HEK293 (cell line): ENCODE measurements around the gene ACSS2.

Source experiments
- CTCF ChIA-PET: fragments of 350-600 bp; formaldehyde crosslinking; extraction: SDS; loops from one replicate; lab custom pipeline; 2021; ENCODE audit warnings: antibody characterized with exemption; lab: Yijun Ruan, JAX
- POLR2A ChIA-PET: fragments of 300-600 bp; formaldehyde crosslinking; extraction: SDS; loops from one replicate; lab custom pipeline; 2020; ENCODE audit warnings: antibody characterized with exemption, inconsistent platforms; lab: Yijun Ruan, JAX
- H3K27ac ChIP-seq: fragments of 200-500 bp; sonication (Bioruptor generic); 2 replicates; pipeline ENCODE4 v1.5.1; 2014; ENCODE audit warnings: low read depth, low read length, control low read depth, inconsistent platforms; ENCODE audit errors: extremely low read depth
- H3K36me3 ChIP-seq, 2 experiments: fragments of 200-500 bp in 1 of 2; sonication (Bioruptor generic) in 1 of 2; 1 replicate in 1 of 2; 2 replicates in 1 of 2; pipeline ENCODE4 v1.5.1; 2014 to 2017; ENCODE audit warnings: inconsistent platforms in 2 of 2, low read length in 2 of 2; ENCODE audit not compliant: control insufficient read depth in 2 of 2, insufficient read depth in 1 of 2
- H3K4me1 ChIP-seq: fragments of 200-500 bp; sonication (Bioruptor generic); 2 replicates; pipeline ENCODE4 v1.5.1; 2014; ENCODE audit warnings: mild to moderate bottlenecking, low read length, inconsistent platforms; ENCODE audit not compliant: control insufficient read depth, insufficient read depth
- H3K4me3 ChIP-seq: 2 replicates; pipeline ENCODE4 v1.5.1; 2011; ENCODE audit warnings: low read depth, mild to moderate bottlenecking, control low read depth, low read length, moderate library complexity
- H3K9me3 ChIP-seq: fragments of 200-500 bp; sonication (Bioruptor generic); 2 replicates; pipeline ENCODE4 v1.5.1; 2014; ENCODE audit warnings: low read depth, low read length, inconsistent platforms; ENCODE audit not compliant: control insufficient read depth, insufficient read depth
- AEBP2 ChIP-seq: fragments of 450-650 bp; formaldehyde crosslinking; IDR thresholded peaks from 2 replicates; pipeline ENCODE4 v1.5.1; 2016; ENCODE audit warnings: missing biosample characterization, missing genetic modification characterization, borderline replicate concordance
- BCL11B ChIP-seq: fragments of 450-650 bp; formaldehyde crosslinking; IDR thresholded peaks from 2 replicates; pipeline ENCODE4 v1.5.1; 2016; ENCODE audit warnings: low read depth, missing biosample characterization, missing genetic modification characterization
- BCL6B ChIP-seq: fragments of 450-650 bp; formaldehyde crosslinking; IDR thresholded peaks from 2 replicates; pipeline ENCODE4 v1.5.1; 2017; ENCODE audit warnings: missing biosample characterization, missing genetic modification characterization
- EGR2 ChIP-seq: fragments of 450-650 bp; formaldehyde crosslinking; IDR thresholded peaks from 2 replicates; pipeline ENCODE4 v1.5.1; 2016; ENCODE audit warnings: low read depth, missing biosample characterization, missing genetic modification characterization
- ELK4 ChIP-seq: IDR thresholded peaks from 2 replicates; pipeline ENCODE4 v1.6.1; 2011; ENCODE audit warnings: mild to moderate bottlenecking, low read depth, low read length, borderline replicate concordance
- INSM2 ChIP-seq: fragments of 450-650 bp; formaldehyde crosslinking; IDR thresholded peaks from 2 replicates; pipeline ENCODE4 v1.5.1; 2016; ENCODE audit warnings: missing biosample characterization, missing genetic modification characterization
- KLF1 ChIP-seq: fragments of 450-650 bp; formaldehyde crosslinking; IDR thresholded peaks from 2 replicates; pipeline ENCODE4 v1.5.1; 2016; ENCODE audit warnings: missing biosample characterization, missing genetic modification characterization
- KLF17 ChIP-seq: fragments of 450-650 bp; formaldehyde crosslinking; IDR thresholded peaks from 2 replicates; pipeline ENCODE4 v1.5.1; 2016; ENCODE audit warnings: missing biosample characterization, missing genetic modification characterization
- KLF7 ChIP-seq: fragments of 450-650 bp; formaldehyde crosslinking; IDR thresholded peaks from 2 replicates; pipeline ENCODE4 v1.5.1; 2016; ENCODE audit warnings: missing biosample characterization, missing genetic modification characterization, borderline replicate concordance
- OSR2 ChIP-seq: fragments of 450-650 bp; formaldehyde crosslinking; IDR thresholded peaks from 2 replicates; pipeline ENCODE4 v1.5.1; 2016; ENCODE audit warnings: missing biosample characterization, missing genetic modification characterization
- REPIN1 ChIP-seq: fragments of 450-650 bp; formaldehyde crosslinking; IDR thresholded peaks from 2 replicates; pipeline ENCODE4 v1.5.1; 2017; ENCODE audit warnings: missing biosample characterization, missing genetic modification characterization, low read depth
- SP2 ChIP-seq: fragments of 450-650 bp; formaldehyde crosslinking; IDR thresholded peaks from 2 replicates; pipeline ENCODE4 v1.5.1; 2016; ENCODE audit warnings: missing biosample characterization, missing genetic modification characterization
- WT1 ChIP-seq: fragments of 450-650 bp; formaldehyde crosslinking; IDR thresholded peaks from 2 replicates; pipeline ENCODE4 v1.5.1; 2016; ENCODE audit warnings: missing biosample characterization, missing genetic modification characterization
- ZBTB20 ChIP-seq: fragments of 450-650 bp; formaldehyde crosslinking; IDR thresholded peaks from 2 replicates; pipeline ENCODE4 v1.5.1; 2016; ENCODE audit warnings: missing biosample characterization, missing genetic modification characterization
- ZNF2 ChIP-seq: fragments of 450-650 bp; formaldehyde crosslinking; IDR thresholded peaks from 2 replicates; pipeline ENCODE4 v1.5.1; 2016; ENCODE audit warnings: missing biosample characterization, missing genetic modification characterization
- ZNF202 ChIP-seq: fragments of 450-650 bp; formaldehyde crosslinking; IDR thresholded peaks from 2 replicates; pipeline ENCODE4 v1.5.1; 2016; ENCODE audit warnings: missing biosample characterization, missing genetic modification characterization, borderline replicate concordance
- ZNF239 ChIP-seq: fragments of 450-650 bp; formaldehyde crosslinking; IDR thresholded peaks from 2 replicates; pipeline ENCODE4 v1.5.1; 2016; ENCODE audit warnings: missing biosample characterization, missing genetic modification characterization
- ZNF341 ChIP-seq: fragments of 450-650 bp; formaldehyde crosslinking; IDR thresholded peaks from 2 replicates; pipeline ENCODE4; 2016; ENCODE audit warnings: low read depth, missing biosample characterization, missing genetic modification characterization
- ZNF394 ChIP-seq: fragments of 450-650 bp; formaldehyde crosslinking; IDR thresholded peaks from 2 replicates; pipeline ENCODE4 v1.5.1; 2016; ENCODE audit warnings: missing biosample characterization, missing genetic modification characterization, mild to moderate bottlenecking, moderate library complexity, borderline replicate concordance
- ZNF404 ChIP-seq: fragments of 450-650 bp; formaldehyde crosslinking; IDR thresholded peaks from 2 replicates; pipeline ENCODE4 v1.5.1; 2017; ENCODE audit warnings: missing biosample characterization, missing genetic modification characterization
- ZNF416 ChIP-seq: fragments of 450-650 bp; formaldehyde crosslinking; IDR thresholded peaks from 2 replicates; pipeline ENCODE4 v1.5.1; 2016; ENCODE audit warnings: missing biosample characterization, missing genetic modification characterization
- ZNF48 ChIP-seq: fragments of 450-650 bp; formaldehyde crosslinking; IDR thresholded peaks from 2 replicates; pipeline ENCODE4 v1.5.1; 2016; ENCODE audit warnings: missing biosample characterization, missing genetic modification characterization
- ZNF529 ChIP-seq: fragments of 450-650 bp; formaldehyde crosslinking; IDR thresholded peaks from 2 replicates; pipeline ENCODE4 v1.5.1; 2017; ENCODE audit warnings: missing genetic modification characterization, missing biosample characterization; ENCODE audit not compliant: insufficient replicate concordance
- ZNF558 ChIP-seq: fragments of 450-650 bp; formaldehyde crosslinking; IDR thresholded peaks from 2 replicates; pipeline ENCODE4 v1.5.1; 2016; ENCODE audit warnings: missing biosample characterization, missing genetic modification characterization
- ZNF629 ChIP-seq: fragments of 450-650 bp; formaldehyde crosslinking; IDR thresholded peaks from 2 replicates; pipeline ENCODE4 v1.5.1; 2017; ENCODE audit warnings: missing biosample characterization, missing genetic modification characterization
- ZNF658 ChIP-seq: fragments of 450-650 bp; formaldehyde crosslinking; IDR thresholded peaks from 2 replicates; pipeline ENCODE4; 2016; ENCODE audit warnings: missing biosample characterization, missing genetic modification characterization
- ZNF707 ChIP-seq: fragments of 450-650 bp; formaldehyde crosslinking; IDR thresholded peaks from 2 replicates; pipeline ENCODE4 v1.5.1; 2016; ENCODE audit warnings: missing biosample characterization, missing genetic modification characterization
- ZNF768 ChIP-seq: fragments of 450-650 bp; formaldehyde crosslinking; IDR thresholded peaks from 2 replicates; pipeline ENCODE4 v1.5.1; 2018; ENCODE audit warnings: missing biosample characterization, mild to moderate bottlenecking, missing genetic modification characterization

ACSS2 gene

GRCh38 chr20:34923414-34923813, 47.0 kb downstream of the ACSS2 start:
- ChIA-PET CTCF (no interaction called here), POLR2A (no interaction called here)
- Histone ChIP-seq H3K36me3 (peaks cover 0 to 71% of the 10 kb centered on the region in 2 experiments; a peak in 1 of 3 replicates), H3K27ac (no peak overlapping the region), H3K4me1 (no peaks in the 10 kb centered on the region), H3K4me3 (no peak overlapping the region), H3K9me3 (no peaks in the 10 kb centered on the region)
- TF ChIP-seq ZNF341 (tag by site-specific recombination) = no peak
- no peak for TF ChIP-seq ELK4
- no peak for TF ChIP-seq SP2
- TF ChIP-seq INSM2 (tag by site-specific recombination) = no peak
- TF ChIP-seq WT1 (tag by site-specific recombination) = no peak
- no peak for TF ChIP-seq ZNF768 (tag by site-specific recombination)
- no peak for TF ChIP-seq KLF17 (tag by site-specific recombination)
- TF ChIP-seq ZNF202 = no peak
- TF ChIP-seq BCL6B (tag by site-specific recombination) = no peak
- no peak for TF ChIP-seq ZNF48 (tag by site-specific recombination)
- no peak for TF ChIP-seq ZNF658 (tag by site-specific recombination)
- no peak for TF ChIP-seq ZNF629 (tag by site-specific recombination)
- no peak for TF ChIP-seq EGR2

- no peaks in the 10 kb centered on the region for H3K9me3 ChIP-seq
- H3K27ac ChIP-seq = no peak overlapping the region
- CTCF ChIA-PET = no interaction called here
- no peak overlapping the region for H3K4me3 ChIP-seq
- no peaks in the 10 kb centered on the region for H3K4me1 ChIP-seq
- peaks cover 0 to 82% of the 10 kb centered on the region in 2 experiments; a peak in 2 of 3 replicates for H3K36me3 ChIP-seq
- POLR2A ChIA-PET = no interaction called here
- TF ChIP-seq ZNF707 (tag by site-specific recombination) = no peak
- no peak for TF ChIP-seq ZNF2
- no peak for TF ChIP-seq ZNF529 (tag by site-specific recombination)
- TF ChIP-seq OSR2 (tag by site-specific recombination) = no peak
- no peak for TF ChIP-seq BCL11B (tag by site-specific recombination)
- no peak for TF ChIP-seq KLF7 (tag by site-specific recombination)
- no peak for TF ChIP-seq ZNF394 (tag by site-specific recombination)
- no peak for TF ChIP-seq ZNF558 (tag by site-specific recombination)
- TF ChIP-seq KLF1 (tag by site-specific recombination) = no peak
- no peak for TF ChIP-seq ZNF404
- TF ChIP-seq ZBTB20 (tag by site-specific recombination) = no peak
- TF ChIP-seq AEBP2 (tag by site-specific recombination) = no peak
- no peak for TF ChIP-seq ZNF416
- no peak for TF ChIP-seq ZNF239 (tag by site-specific recombination)
- no peak for TF ChIP-seq REPIN1 (tag by site-specific recombination)
Measured at GRCh38 chr20:34925341-34925740, 48.9 kb downstream of the ACSS2 start.
